ENCODE measurements around the gene ABI3BP.

Gene ABI3BP

DNA sequence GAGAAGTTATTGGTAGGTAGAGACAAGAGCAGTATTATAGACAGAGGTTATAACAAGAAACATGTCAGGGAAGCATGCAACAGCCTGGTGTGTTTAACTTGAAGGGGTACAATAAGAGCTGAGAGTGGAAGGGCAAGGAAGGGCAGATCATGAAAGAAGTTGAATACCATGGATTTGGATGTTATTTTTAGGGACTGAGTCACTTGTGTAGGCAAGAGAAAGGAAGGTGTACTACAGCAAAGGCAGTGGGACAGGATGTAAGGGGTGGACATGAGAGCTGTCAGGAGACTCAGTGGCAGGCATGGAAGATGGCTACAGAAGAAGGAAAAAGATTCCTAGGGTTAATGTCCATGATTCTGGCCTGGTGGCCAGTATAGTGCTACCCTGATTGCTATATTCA lies 217.6 kb downstream of the ABI3BP start:
- Histone ChIP-seq H3K9ac (no peak overlapping the region), H3K36me3 (no peaks in the 10 kb centered on the region)
- no peak for TF ChIP-seq Cebpa-rat (IDR thresholded peaks at IDR 0.05)

DNA sequence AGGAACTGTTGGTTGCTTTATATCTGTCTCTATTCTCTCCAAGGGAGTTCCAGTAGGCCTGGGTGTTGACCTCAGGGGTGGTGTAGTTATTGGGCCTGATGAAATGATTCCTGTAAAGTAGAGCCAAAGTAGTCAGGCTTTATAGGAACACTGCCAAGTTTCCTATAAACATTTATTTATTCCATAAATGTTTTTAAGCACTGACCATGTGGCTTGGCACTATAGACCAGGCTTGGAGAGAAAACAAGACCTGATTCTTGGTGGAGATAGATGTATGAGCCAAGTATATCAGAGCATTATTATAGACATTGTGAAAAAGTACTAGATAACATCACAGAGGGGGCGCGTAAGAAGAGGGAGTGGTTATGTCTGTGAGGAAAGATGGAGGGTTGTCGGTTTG lies 218.0 kb downstream of the ABI3BP start:
- Histone ChIP-seq H3K4me2 (no peak overlapping the region), H3K9ac (no peak overlapping the region), H3K27me3 (no peaks in the 10 kb centered on the region), H3K27ac (no peak overlapping the region), H3K4me3 (no peak overlapping the region), H4K20me1 (no peaks in the 10 kb centered on the region), H3K9me3 (no peaks in the 10 kb centered on the region), H3K4me1 (no peaks in the 10 kb centered on the region), H3K36me3 (no peaks in the 10 kb centered on the region)
- no peak for TF ChIP-seq Cebpa-rat (IDR thresholded peaks at IDR 0.05)

More for the DNA sequence above, 217.6 kb downstream of the ABI3BP start:
- Histone ChIP-seq H3K27me3 (no peaks in the 10 kb centered on the region), H4K20me1 (no peaks in the 10 kb centered on the region), H3K4me3 (no peak overlapping the region), H3K4me2 (no peak overlapping the region), H3K9me3 (no peaks in the 10 kb centered on the region), H3K4me1 (no peaks in the 10 kb centered on the region), H3K27ac (no peak overlapping the region)

DNA sequence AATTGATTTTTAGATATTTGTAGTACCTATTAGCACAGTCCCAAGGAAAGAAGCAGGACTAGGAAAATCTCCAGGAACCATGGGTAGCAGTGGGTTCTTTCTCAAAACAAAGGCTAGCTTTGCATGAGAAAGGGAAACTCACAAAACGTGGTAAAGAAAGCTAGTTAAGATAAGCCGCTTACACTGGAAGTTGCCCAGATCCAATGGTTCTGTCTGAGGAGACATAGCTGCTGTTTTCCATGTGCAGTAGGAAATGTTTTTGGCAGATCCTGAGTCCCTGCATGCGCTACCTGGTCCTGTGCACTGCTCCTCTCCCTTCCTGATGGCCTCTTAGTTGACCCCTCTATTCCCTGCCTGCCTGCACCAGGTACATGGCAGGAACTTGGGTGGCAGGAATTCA lies 223.5 kb downstream of the ABI3BP start:
- Histone ChIP-seq H3K4me1 (no peaks in the 10 kb centered on the region), H3K36me3 (no peaks in the 10 kb centered on the region), H3K4me2 (no peak overlapping the region), H3K27me3 (no peaks in the 10 kb centered on the region), H3K9me3 (no peaks in the 10 kb centered on the region), H3K27ac (no peak overlapping the region), H4K20me1 (no peaks in the 10 kb centered on the region), H3K4me3 (no peak overlapping the region), H3K9ac (no peak overlapping the region)
- no peak for TF ChIP-seq Cebpa-rat (IDR thresholded peaks at IDR 0.05)

DNA sequence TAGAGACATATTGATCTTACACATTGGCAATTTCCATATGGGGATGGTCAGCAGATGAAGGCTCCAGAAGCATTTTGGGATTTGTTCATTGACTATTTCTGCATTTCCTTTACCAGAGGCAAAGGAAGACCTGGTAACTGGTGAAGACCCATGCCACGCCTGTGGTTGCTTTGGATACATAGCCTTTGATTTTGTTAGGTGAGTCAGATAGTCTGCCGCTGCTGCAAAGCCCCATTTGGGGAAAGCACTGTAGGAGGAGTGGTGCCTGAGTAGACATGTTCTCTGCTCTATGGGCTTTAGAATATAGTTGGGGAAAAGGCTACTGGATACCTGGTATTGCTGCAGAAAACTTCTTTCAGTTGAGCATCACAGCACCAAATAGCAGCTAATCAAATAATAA lies 227.2 kb downstream of the ABI3BP start:
- Histone ChIP-seq H3K4me1 (no peaks in the 10 kb centered on the region), H3K4me3 (no peak overlapping the region), H3K9me3 (no peaks in the 10 kb centered on the region), H3K27ac (no peak overlapping the region), H3K27me3 (no peaks in the 10 kb centered on the region), H3K4me2 (no peak overlapping the region), H4K20me1 (no peaks in the 10 kb centered on the region), H3K9ac (no peak overlapping the region), H3K36me3 (no peaks in the 10 kb centered on the region)
- TF ChIP-seq Cebpa-rat (IDR thresholded peaks at IDR 0.05), result no peak

DNA sequence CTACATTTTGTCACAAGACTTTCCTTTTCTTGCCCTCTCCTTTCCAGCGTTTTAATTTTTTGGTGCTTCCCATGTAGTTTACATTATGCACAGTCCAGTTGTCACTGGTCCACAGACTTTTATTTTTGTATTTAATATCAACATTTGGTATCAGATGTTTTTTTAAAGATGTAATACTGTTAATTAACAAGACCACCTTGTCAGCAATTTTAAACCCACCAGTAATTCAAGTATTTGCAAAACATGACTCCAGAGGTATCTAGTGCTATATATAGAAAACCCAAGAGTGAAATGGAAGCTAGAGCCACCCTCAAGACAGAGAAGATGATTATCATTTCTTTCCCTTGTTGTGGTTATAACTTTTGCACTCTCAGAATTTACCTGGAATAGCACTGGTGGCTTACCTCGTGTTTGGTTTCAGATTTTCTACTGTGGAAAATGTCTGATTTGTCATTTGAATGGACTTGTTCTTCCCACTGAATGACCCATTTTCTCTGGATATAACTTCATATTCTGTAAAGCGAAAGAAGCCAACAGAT lies 227.7 kb downstream of the ABI3BP start:
- Histone ChIP-seq H3K9me3 (no peaks in the 10 kb centered on the region), H3K4me1 (no peaks in the 10 kb centered on the region), H3K27ac (no peak overlapping the region), H3K27me3 (no peaks in the 10 kb centered on the region), H3K4me3 (no peak overlapping the region), H3K4me2 (no peak overlapping the region), H3K9ac (no peak overlapping the region), H3K36me3 (no peaks in the 10 kb centered on the region), H4K20me1 (no peaks in the 10 kb centered on the region)
- no peak for TF ChIP-seq Cebpa-rat (IDR thresholded peaks at IDR 0.05)

DNA sequence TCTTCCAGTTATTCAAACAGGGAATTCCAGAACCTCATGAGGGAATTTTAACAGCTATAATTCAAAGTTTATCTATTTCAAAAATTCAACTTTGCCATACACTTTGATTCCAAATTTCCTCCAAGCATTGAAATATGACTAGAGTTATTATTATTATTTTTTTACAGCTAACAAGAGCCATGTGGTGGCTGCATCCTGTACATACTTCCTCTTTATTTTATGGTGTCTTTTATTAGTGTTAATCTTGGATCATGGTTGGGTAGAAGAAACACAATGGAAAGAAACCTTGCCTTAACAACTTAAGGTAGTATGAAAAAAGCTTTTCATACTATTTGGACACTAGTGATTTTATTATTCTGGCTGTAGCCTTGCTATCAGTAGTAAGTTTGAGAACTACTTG lies 231.3 kb downstream of the ABI3BP start:
- Histone ChIP-seq H3K4me2 (no peak overlapping the region), H4K20me1 (no peaks in the 10 kb centered on the region), H3K27ac (no peak overlapping the region), H3K36me3 (no peaks in the 10 kb centered on the region), H3K9ac (no peak overlapping the region), H3K4me1 (no peaks in the 10 kb centered on the region), H3K27me3 (no peaks in the 10 kb centered on the region), H3K4me3 (no peak overlapping the region), H3K9me3 (no peaks in the 10 kb centered on the region)
- TF ChIP-seq Cebpa-rat (IDR thresholded peaks at IDR 0.05), result no peak

DNA sequence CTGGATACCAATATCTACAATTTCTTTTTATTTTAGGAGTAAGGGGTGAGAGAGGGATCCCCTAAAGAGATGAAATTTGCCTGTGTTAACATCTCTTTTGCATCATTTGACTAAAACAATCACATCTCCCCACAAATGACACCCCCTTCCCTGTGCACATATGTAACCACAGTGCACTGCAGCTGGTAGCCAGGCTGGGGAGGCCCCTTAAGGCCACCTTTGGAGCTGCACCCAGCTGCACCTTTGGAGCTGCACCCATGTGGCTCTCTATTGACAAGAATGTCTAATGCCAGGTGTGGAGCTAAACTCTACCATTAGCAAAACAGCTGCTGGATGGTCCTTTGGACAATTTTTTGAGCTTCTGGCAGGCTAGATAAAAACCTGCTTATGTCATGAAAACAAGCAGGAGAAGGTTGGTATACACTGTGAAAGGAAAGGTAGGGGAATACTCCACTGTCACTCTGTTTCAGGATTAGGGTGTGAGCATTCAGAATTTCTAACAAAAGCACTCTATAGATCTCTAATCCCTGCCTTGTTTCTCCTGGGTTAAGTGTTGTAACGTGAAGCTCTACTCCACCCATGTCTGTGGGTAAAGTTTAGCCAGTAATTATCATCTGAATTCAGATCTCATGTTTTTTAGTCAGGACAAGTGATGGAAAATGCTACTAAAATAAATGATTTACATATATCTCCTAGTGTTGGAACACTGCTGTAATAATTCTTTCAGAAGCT lies 231.8 kb downstream of the ABI3BP start:
- H3K4me3 ChIP-seq, result no peak overlapping the region
- no peaks in the 10 kb centered on the region for H3K36me3 ChIP-seq
- no peak for TF ChIP-seq Cebpa-rat (IDR thresholded peaks at IDR 0.05)
- no peaks in the 10 kb centered on the region for H3K9me3 ChIP-seq
- no peaks in the 10 kb centered on the region for H3K4me1 ChIP-seq
- no peak overlapping the region for H3K9ac ChIP-seq
- H4K20me1 ChIP-seq, result no peaks in the 10 kb centered on the region
- no peak overlapping the region for H3K4me2 ChIP-seq
- H3K27me3 ChIP-seq, result no peaks in the 10 kb centered on the region
- H3K27ac ChIP-seq, result no peak overlapping the region

DNA sequence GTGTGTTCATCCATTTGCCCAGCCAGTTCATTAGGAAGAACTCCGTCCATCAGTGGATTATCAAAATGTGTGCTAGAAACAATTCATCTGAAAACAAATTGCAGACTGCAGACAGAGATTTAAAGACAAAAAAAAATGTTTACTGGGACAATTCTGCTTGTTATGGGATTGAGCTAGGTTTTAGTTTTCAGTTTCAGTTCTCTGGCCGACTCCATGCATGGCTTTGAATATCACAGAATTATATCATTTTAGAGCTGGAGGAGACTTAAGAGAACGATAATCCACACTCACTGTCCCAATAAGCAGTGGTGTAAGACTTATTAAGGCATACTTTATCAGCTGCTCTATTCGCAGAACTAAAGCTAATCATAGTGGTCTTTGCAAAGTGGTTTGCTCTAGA lies 232.8 kb downstream of the ABI3BP start:
- Histone ChIP-seq H3K9ac (no peak overlapping the region), H3K27ac (no peak overlapping the region), H4K20me1 (no peaks in the 10 kb centered on the region), H3K4me3 (no peak overlapping the region), H3K4me2 (no peak overlapping the region), H3K27me3 (no peaks in the 10 kb centered on the region), H3K4me1 (no peaks in the 10 kb centered on the region), H3K9me3 (no peaks in the 10 kb centered on the region), H3K36me3 (0 out of 2 replicates have a peak, but pooled peaks cover under 1% of the 10 kb centered on the region)
- no peak for TF ChIP-seq Cebpa-rat (IDR thresholded peaks at IDR 0.05)

DNA sequence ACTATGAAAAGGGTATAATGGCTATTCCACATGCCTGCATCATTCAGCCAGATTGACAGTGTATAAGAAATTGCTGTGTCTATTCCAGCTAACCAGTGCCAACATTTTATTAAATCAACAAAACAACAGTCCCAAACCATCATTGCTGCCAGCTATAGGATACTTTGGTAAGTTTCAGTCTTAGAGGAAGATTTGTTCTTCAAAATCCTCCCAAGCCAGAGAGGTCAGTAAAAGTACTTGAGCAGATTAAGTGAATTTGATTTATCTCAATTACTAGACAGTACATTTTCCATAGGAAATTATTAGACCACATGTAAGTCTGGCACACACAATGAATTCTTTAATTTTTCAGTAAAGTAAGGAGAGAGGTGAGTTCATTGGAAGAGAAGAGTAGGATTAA lies 233.3 kb downstream of the ABI3BP start:
- no peak for TF ChIP-seq Cebpa-rat (IDR thresholded peaks at IDR 0.05)
- Histone ChIP-seq H3K4me1 (no peaks in the 10 kb centered on the region), H3K4me2 (no peak overlapping the region), H3K4me3 (no peak overlapping the region), H4K20me1 (no peaks in the 10 kb centered on the region), H3K9me3 (no peaks in the 10 kb centered on the region), H3K27me3 (no peaks in the 10 kb centered on the region), H3K36me3 (0 out of 2 replicates have a peak, but pooled peaks cover 5% of the 10 kb centered on the region), H3K9ac (no peak overlapping the region), H3K27ac (no peak overlapping the region)

DNA sequence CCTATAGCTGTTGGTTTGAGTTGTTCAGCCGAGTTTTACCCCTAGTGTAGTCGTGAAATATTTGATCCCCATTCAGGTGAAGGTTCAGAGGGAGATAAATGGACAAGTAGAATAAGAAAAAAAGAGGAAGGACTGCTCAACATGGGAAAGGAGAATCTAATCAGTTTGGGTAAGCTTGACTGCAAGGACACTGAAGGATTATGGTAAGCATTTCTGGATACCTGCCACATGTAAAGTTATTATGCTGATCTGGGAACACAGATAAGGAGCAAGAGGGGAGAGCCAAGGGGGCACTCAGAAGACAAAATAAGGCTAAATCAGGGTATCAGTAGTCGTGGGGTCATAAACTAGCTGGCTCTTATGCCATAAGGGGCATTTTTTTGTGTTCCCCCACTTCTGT lies 234.1 kb downstream of the ABI3BP start:
- TF ChIP-seq Cebpa-rat (IDR thresholded peaks at IDR 0.05), result no peak
- no peaks in the 10 kb centered on the region for H3K9me3 ChIP-seq
- H3K9ac ChIP-seq, result no peak overlapping the region
- H3K4me2 ChIP-seq, result no peak overlapping the region
- no peak overlapping the region for H3K27ac ChIP-seq
- peaks cover 12% of the 10 kb centered on the region for H3K36me3 ChIP-seq
- H3K27me3 ChIP-seq, result no peaks in the 10 kb centered on the region
- H3K4me3 ChIP-seq, result no peak overlapping the region
- no peaks in the 10 kb centered on the region for H4K20me1 ChIP-seq
- H3K4me1 ChIP-seq, result no peaks in the 10 kb centered on the region
